Endothelial cell of umbilical vein (primary cell): ENCODE data around the gene RASGEF1C. TPM values are rescaled to one million over a fixed set of nuclear protein-coding genes. Genes with fewer than 3 reads are reported as not detected.

ENCODE experiments used
- BruUV-seq: library from RNA; stranded (reverse); fragments of 400-500 nt; replicated peaks from 2 replicates; lab custom pipeline; 2021; lab: Mats Ljungman, UMichigan
- CTCF ChIA-PET: fragments of 300-600, 350-600 bp; sonication (Branson Sonifier 250); formaldehyde crosslinking; loops from one replicate; lab custom pipeline; 2021; ENCODE audit warnings: antibody characterized with exemption, inconsistent platforms; lab: Charles Lee
- POLR2A ChIA-PET: fragments of 300-600, 350-600 bp; sonication (Branson Sonifier 250); formaldehyde crosslinking; loops from one replicate; lab custom pipeline; 2021; ENCODE audit warnings: antibody characterized with exemption, inconsistent platforms; lab: Charles Lee
- DNase-seq: peaks from one replicate; pipeline ENCODE4 v3.0.0-alpha.2; 2011; ENCODE audit warnings: low read depth, low spot score
- FAIRE-seq: peaks from 2 replicates; lab custom pipeline; 2011; peaks lifted over from hg19 to GRCh38; lab: Jason Lieb, UNC
- H2AFZ ChIP-seq: 2 replicates; pipeline ENCODE4 v1.6.0; 2012; ENCODE audit warnings: low read depth, low read length, control low read depth, inconsistent platforms
- H3K27ac ChIP-seq: 2 replicates; pipeline ENCODE4 v1.5.1; 2011; ENCODE audit warnings: low read depth, mild to moderate bottlenecking, control low read depth, low read length, moderate library complexity; ENCODE audit not compliant: insufficient read depth
- H3K27me3 ChIP-seq, 2 experiments: 2 replicates each; pipeline versions ENCODE4 v1.6.0 to v1.6.1; 2011; ENCODE audit warnings: low read length in 2 of 2, mixed read lengths in 1 of 2; ENCODE audit not compliant: control insufficient read depth in 2 of 2, insufficient read depth in 2 of 2
- H3K36me3 ChIP-seq, 2 experiments: 2 replicates in 1 of 2; 3 replicates in 1 of 2; pipeline ENCODE4 v1.5.1; 2011; ENCODE audit warnings: low read length in 2 of 2, mild to moderate bottlenecking in 1 of 2, moderate library complexity in 1 of 2; ENCODE audit not compliant: control insufficient read depth in 2 of 2, insufficient read depth in 2 of 2; ENCODE audit errors: extremely low read depth in 1 of 2
- H3K4me1 ChIP-seq: 3 replicates; pipeline ENCODE4 v1.5.1; 2011; ENCODE audit warnings: mild to moderate bottlenecking, low read length; ENCODE audit not compliant: control insufficient read depth, insufficient read depth; ENCODE audit errors: extremely low read depth
- H3K4me2 ChIP-seq: 2 replicates; pipeline ENCODE4 v1.6.1; 2011; ENCODE audit warnings: low read length, control low read depth, mixed read lengths; ENCODE audit not compliant: insufficient read depth
- H3K4me3 ChIP-seq, 3 experiments: fragments of 200-600 bp in 1 of 3; sonication (generic), shearing (Covaris generic) in 1 of 3; replicated peaks in 1 of 3; 2 replicates each; pipeline ENCODE4 v1.5.1; 2011 to 2016; ENCODE audit warnings: control low read depth in 3 of 3, low read length in 3 of 3, mild to moderate bottlenecking in 2 of 3, inconsistent platforms in 1 of 3, low read depth in 1 of 3, moderate library complexity in 1 of 3; ENCODE audit not compliant: insufficient read depth in 1 of 3
- H3K79me2 ChIP-seq: 2 replicates; pipeline ENCODE4 v1.6.0; 2012; ENCODE audit warnings: low read length, inconsistent platforms; ENCODE audit not compliant: control insufficient read depth, insufficient read depth
- H3K9ac ChIP-seq: replicated peaks from 2 replicates; pipeline ENCODE3; 2011; ENCODE audit warnings: low read length, control low read depth; ENCODE audit not compliant: insufficient read depth; ENCODE audit errors: extremely low read depth
- H3K9me1 ChIP-seq: replicated peaks from 3 replicates; pipeline ENCODE4 v1.6.0; 2011; ENCODE audit warnings: mild to moderate bottlenecking, low read length; ENCODE audit not compliant: control insufficient read depth, insufficient read depth; ENCODE audit errors: extremely low read depth
- H3K9me3 ChIP-seq: replicated peaks from 2 replicates; pipeline ENCODE4 v1.5.1; 2012; ENCODE audit warnings: low read length, inconsistent platforms; ENCODE audit not compliant: control insufficient read depth, insufficient read depth
- H4K20me1 ChIP-seq: replicated peaks from 2 replicates; pipeline ENCODE3; 2011; ENCODE audit warnings: mild to moderate bottlenecking, low read length; ENCODE audit not compliant: control insufficient read depth, insufficient read depth; ENCODE audit errors: extremely low read depth
- EZH2 ChIP-seq: IDR thresholded peaks from 2 replicates; pipeline ENCODE4 v1.6.1; 2012; ENCODE audit warnings: borderline replicate concordance, low read depth, mild to moderate bottlenecking, moderate library complexity, low read length, inconsistent platforms; ENCODE audit not compliant: severe bottlenecking
- FOS ChIP-seq: IDR thresholded peaks from 2 replicates; pipeline ENCODE4 v1.6.1; 2011; ENCODE audit warnings: mild to moderate bottlenecking, low read length, moderate library complexity, borderline replicate concordance; ENCODE audit not compliant: insufficient read depth
- GATA2 ChIP-seq: IDR thresholded peaks from 2 replicates; pipeline ENCODE4 v1.7.0; 2011; ENCODE audit warnings: low read depth, mild to moderate bottlenecking, moderate library complexity, mixed read lengths, low read length; ENCODE audit not compliant: insufficient read length, insufficient read depth
- JUN ChIP-seq: IDR thresholded peaks from 2 replicates; pipeline ENCODE4 v1.6.1; 2011; ENCODE audit warnings: borderline replicate concordance, low read depth; ENCODE audit not compliant: insufficient read length, insufficient read depth
- MAX ChIP-seq: IDR thresholded peaks from 2 replicates; pipeline ENCODE4 v1.6.1; 2011; ENCODE audit not compliant: insufficient read depth, insufficient read length
- MYC ChIP-seq: IDR thresholded peaks from one replicate; pipeline ENCODE4 v1.6.1; 2011; ENCODE audit warnings: mild to moderate bottlenecking, low read depth, low read length
- POLR2A ChIP-seq: IDR thresholded peaks from 2 replicates; pipeline ENCODE4 v1.6.1; 2012; ENCODE audit warnings: low read depth, mild to moderate bottlenecking, control low read depth, low read length
- POLR2AphosphoS5 ChIP-seq: IDR thresholded peaks from 2 replicates; pipeline ENCODE4 v1.6.1; 2012; ENCODE audit warnings: low read depth, mild to moderate bottlenecking, control low read depth, low read length, moderate library complexity; ENCODE audit not compliant: insufficient read depth
- dilution Hi-C: fragments of 300-500 bp; cut with MboI; formaldehyde crosslinking; loops from one replicate; pipeline ENCODE4 v1.15.0; 2019; ENCODE audit warnings: low sequenced_read_pairs; ENCODE audit not compliant: extremely low pct_ligation_motif_present
- intact Hi-C: fragments of 100-400 bp; cut with micrococcal nuclease; formaldehyde crosslinking; loops from one replicate; pipeline ENCODE4 v1.10.0; 2022
- polyA plus RNA-seq, 4 experiments: library from polyadenylated mRNA; depleted of rRNA in 3 of 4; stranded (reverse) in 3 of 4; unstranded in 1 of 4; fragments of >200 nt; gene quantifications; 2 replicates each; pipeline versions ENCODE4 v1.2.1 to v1.2.3, GENCODE V29; 2011 to 2012; ENCODE audit warnings: missing spikeins in 1 of 4
- total RNA-seq: library from RNA; stranded (reverse); gene quantifications from 2 replicates; pipeline ENCODE4 v1.2.3, GENCODE V29; 2021
- TF ChIP-seq, protein P1 (sequence below), 2 donors: IDR thresholded peaks; 1 replicate in 1 of 2; 2 replicates in 1 of 2; pipeline ENCODE4 v1.5.1; 2011; ENCODE audit warnings: low read length in 2 of 2, mild to moderate bottlenecking in 2 of 2, moderate library complexity in 2 of 2, control low read depth in 1 of 2, inconsistent platforms in 1 of 2, low read depth in 1 of 2; ENCODE audit not compliant: insufficient read depth in 1 of 2; ENCODE audit errors: extremely low read depth in 1 of 2

RASGEF1C gene
- total and polyA plus RNA-seq, 2 donors (not counting 3 experiments of a cell fraction or from before 2014, with no cell fraction given): not detected

- ChIA-PET CTCF (no interaction called here), POLR2A (no interaction called here)
- no peak for DNase-seq
- intact Hi-C loops (no loop called here), dilution Hi-C loops (no loop called here)
- H3K4me2 ChIP-seq: no peak overlapping the region
- H3K36me3 ChIP-seq: no peaks in the 10 kb centered on the region
- no peaks in the 10 kb centered on the region for H4K20me1 ChIP-seq
- TF ChIP-seq POLR2AphosphoS5: no peak
- TF ChIP-seq FOS: no peak
- TF ChIP-seq MAX: no peak
- no peak for TF ChIP-seq EZH2
- TF ChIP-seq POLR2A: no peak
- TF ChIP-seq GATA2: no peak
- TF ChIP-seq, protein P1, sequence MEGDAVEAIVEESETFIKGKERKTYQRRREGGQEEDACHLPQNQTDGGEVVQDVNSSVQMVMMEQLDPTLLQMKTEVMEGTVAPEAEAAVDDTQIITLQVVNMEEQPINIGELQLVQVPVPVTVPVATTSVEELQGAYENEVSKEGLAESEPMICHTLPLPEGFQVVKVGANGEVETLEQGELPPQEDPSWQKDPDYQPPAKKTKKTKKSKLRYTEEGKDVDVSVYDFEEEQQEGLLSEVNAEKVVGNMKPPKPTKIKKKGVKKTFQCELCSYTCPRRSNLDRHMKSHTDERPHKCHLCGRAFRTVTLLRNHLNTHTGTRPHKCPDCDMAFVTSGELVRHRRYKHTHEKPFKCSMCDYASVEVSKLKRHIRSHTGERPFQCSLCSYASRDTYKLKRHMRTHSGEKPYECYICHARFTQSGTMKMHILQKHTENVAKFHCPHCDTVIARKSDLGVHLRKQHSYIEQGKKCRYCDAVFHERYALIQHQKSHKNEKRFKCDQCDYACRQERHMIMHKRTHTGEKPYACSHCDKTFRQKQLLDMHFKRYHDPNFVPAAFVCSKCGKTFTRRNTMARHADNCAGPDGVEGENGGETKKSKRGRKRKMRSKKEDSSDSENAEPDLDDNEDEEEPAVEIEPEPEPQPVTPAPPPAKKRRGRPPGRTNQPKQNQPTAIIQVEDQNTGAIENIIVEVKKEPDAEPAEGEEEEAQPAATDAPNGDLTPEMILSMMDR (IDR thresholded peaks at IDR 0.05; ENCODE audit: extremely low read depth in 1 of 2, insufficient read depth in 1 of 2, low read depth in 1 of 2, low read length in 2 of 2): no peak
- no peak for TF ChIP-seq JUN
- TF ChIP-seq MYC: no peak
- FAIRE-seq: no peak
- H3K9me3 ChIP-seq: no peaks in the 10 kb centered on the region
- H3K79me2 ChIP-seq: no peaks in the 10 kb centered on the region
- BruUV-seq: no TSS peak
- no peak overlapping the region for H2AFZ ChIP-seq
- H3K4me3 ChIP-seq: no peak overlapping the region
- no peak overlapping the region for H3K27ac ChIP-seq
- H3K4me1 ChIP-seq: no peaks in the 10 kb centered on the region
- H3K9me1 ChIP-seq: no peaks in the 10 kb centered on the region
- no peak overlapping the region for H3K9ac ChIP-seq
- H3K27me3 ChIP-seq: no peaks in the 10 kb centered on the region
Observed at GRCh38 chr5:180173198-180173544, 35.8 kb downstream of the RASGEF1C start.
